GM21367 (cell line): Measurements from ENCODE around the gene TMEM14C.
"Not testable (repeated sequence)": the region's sequence is repeated elsewhere in the genome, so short reads cannot be mapped to it uniquely, and the experiment has no call there.

Experiments used
- ATAC-seq: cut with Tn5 transposase; IDR thresholded peaks from one replicate; pipeline ENCODE4 v1.9.1; 2021; ENCODE audit not compliant: unreplicated experiment

The TMEM14C gene

GRCh38 chr6:10720960-10721849 lies 1.7 kb upstream of the TMEM14C start:
- not testable (repeated sequence) for ATAC-seq

- ATAC-seq, result no peak
Measured at GRCh38 chr6:10721850-10722569, 860 bp upstream of the TMEM14C start.

GRCh38 chr6:10722570-10722819 lies 375 bp upstream of the TMEM14C start:
- ATAC-seq, result no peak

GRCh38 chr6:10723567-10723881 lies 654 bp downstream of the TMEM14C start:
- no peak for ATAC-seq

- ATAC-seq, result no peak
Measured at GRCh38 chr6:10725044-10725443, 2.2 kb downstream of the TMEM14C start.

- ATAC-seq, result no peak
Measured at GRCh38 chr6:10725716-10726115, 2.8 kb downstream of the TMEM14C start.

GRCh38 chr6:10730254-10730653 lies 7.4 kb downstream of the TMEM14C start:
- no peak for ATAC-seq

GRCh38 chr6:10733151-10733715 lies 10.4 kb downstream of the TMEM14C start:
- ATAC-seq, result no peak

- no peak for ATAC-seq
Measured at GRCh38 chr6:10733863-10734262, 11.0 kb downstream of the TMEM14C start.

GRCh38 chr6:10736731-10737130 lies 13.9 kb downstream of the TMEM14C start:
- no peak for ATAC-seq

GRCh38 chr6:10740061-10740460 lies 17.2 kb downstream of the TMEM14C start:
- ATAC-seq, result no peak

- not testable (repeated sequence) for ATAC-seq
Measured at GRCh38 chr6:10741643-10742042, 18.8 kb downstream of the TMEM14C start.

- ATAC-seq, result no peak
Measured at GRCh38 chr6:10742251-10742650, 19.4 kb downstream of the TMEM14C start.

- ATAC-seq, result no peak
Measured at GRCh38 chr6:10743515-10743914, 20.6 kb downstream of the TMEM14C start.

- no peak for ATAC-seq
Measured at GRCh38 chr6:10745116-10745515, 22.2 kb downstream of the TMEM14C start.

GRCh38 chr6:10746915-10747250 lies 24.0 kb downstream of the TMEM14C start:
- no peak for ATAC-seq

GRCh38 chr6:10747251-10747972 lies 24.5 kb downstream of the TMEM14C start, which contains the start of gene TMEM14B:
TSS of gene TMEM14B (plus strand) at chr6:10747805. CDS start at chr6:10749246, 1,441 bp downstream.
- ATAC-seq, result peak; percentile 93

- no peak for ATAC-seq
Measured at GRCh38 chr6:10749734-10750133, 26.9 kb downstream of the TMEM14C start.

- ATAC-seq, result not testable (repeated sequence)
Measured at GRCh38 chr6:10750568-10750967, 27.7 kb downstream of the TMEM14C start.

- ATAC-seq, result not testable (repeated sequence)
Measured at GRCh38 chr6:10751757-10752156, 28.9 kb downstream of the TMEM14C start.

GRCh38 chr6:10756085-10756484 lies 33.2 kb downstream of the TMEM14C start:
- no peak for ATAC-seq
